ACC112 (cell line): ENCODE results near the gene GLT8D2.

Source experiments
- H2AFZ ChIP-seq: fragments of 200-600 bp; sonication (generic); one replicate; pipeline ENCODE4 v1.6.0; 2017; ENCODE audit warnings: antibody characterized with exemption, low read length; ENCODE audit not compliant: unreplicated experiment
- H3K27ac ChIP-seq: fragments of 200-600 bp; sonication (generic); 2 replicates; pipeline ENCODE4 v1.5.1; 2014; ENCODE audit warnings: low read depth, mild to moderate bottlenecking, antibody characterized with exemption, low read length, moderate library complexity
- H3K27me3 ChIP-seq: fragments of 200-600 bp; sonication (generic); 2 replicates; pipeline ENCODE4 v1.6.1; 2014; ENCODE audit warnings: mild to moderate bottlenecking, antibody characterized with exemption, low read length, moderate library complexity, mixed read lengths; ENCODE audit not compliant: insufficient read depth
- H3K36me3 ChIP-seq: fragments of 200-600 bp; sonication (generic); 2 replicates; pipeline ENCODE4 v1.6.1; 2016; ENCODE audit warnings: mild to moderate bottlenecking, antibody characterized with exemption, low read length, moderate library complexity, mixed read lengths; ENCODE audit not compliant: insufficient read depth
- H3K4me1 ChIP-seq: fragments of 200-600 bp; sonication (generic); one replicate; pipeline ENCODE4 v1.6.1; 2016; ENCODE audit warnings: low read length, mixed read lengths; ENCODE audit not compliant: insufficient read depth, unreplicated experiment, control insufficient read depth
- H3K4me3 ChIP-seq: fragments of 200-600 bp; sonication (generic); 2 replicates; pipeline ENCODE4 v1.5.1; 2014; ENCODE audit warnings: mild to moderate bottlenecking, low read depth, low read length
- H3K79me2 ChIP-seq: fragments of 200-600 bp; sonication (generic); one replicate; pipeline ENCODE4 v1.6.0; 2016; ENCODE audit warnings: low read length; ENCODE audit not compliant: control insufficient read depth, unreplicated experiment, insufficient read depth

GLT8D2 gene, protein sequence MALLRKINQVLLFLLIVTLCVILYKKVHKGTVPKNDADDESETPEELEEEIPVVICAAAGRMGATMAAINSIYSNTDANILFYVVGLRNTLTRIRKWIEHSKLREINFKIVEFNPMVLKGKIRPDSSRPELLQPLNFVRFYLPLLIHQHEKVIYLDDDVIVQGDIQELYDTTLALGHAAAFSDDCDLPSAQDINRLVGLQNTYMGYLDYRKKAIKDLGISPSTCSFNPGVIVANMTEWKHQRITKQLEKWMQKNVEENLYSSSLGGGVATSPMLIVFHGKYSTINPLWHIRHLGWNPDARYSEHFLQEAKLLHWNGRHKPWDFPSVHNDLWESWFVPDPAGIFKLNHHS

DNA sequence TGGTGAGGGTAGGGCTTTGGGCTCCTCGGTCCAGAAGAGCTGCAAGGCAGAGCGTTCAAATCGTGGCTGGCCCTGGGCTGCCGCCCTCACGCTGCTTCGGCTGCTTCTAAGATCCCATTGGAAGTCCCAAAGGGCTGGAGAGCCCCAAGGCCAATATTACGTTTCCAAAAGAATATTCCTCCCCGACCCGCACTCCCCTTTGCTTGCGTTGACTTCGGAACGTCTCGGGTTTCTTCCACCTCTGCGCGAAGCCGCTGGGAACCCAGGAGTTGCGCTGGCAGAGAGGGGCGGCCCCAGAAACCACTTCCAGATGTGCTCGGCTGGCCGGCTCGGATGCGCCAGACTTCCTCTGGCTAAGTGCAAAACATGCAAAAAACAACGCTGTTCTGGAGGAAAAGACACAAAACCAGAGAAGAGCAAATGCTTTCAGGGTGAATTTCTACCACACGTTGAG, at the start of gene GLT8D2:
Gene GLT8D2 (minus strand): TSS at position 285 of the 454 bp plus-strand sequence. CDS start 30,539 bp downstream, outside the sequence.
- Histone ChIP-seq H3K36me3 (no peaks in the 10 kb centered on the region), H3K27me3 (no peaks in the 10 kb centered on the region), H3K27ac (peak within 1 kb of the TSS; percentile 17), H3K4me3 (peak within 1 kb of the TSS; percentile 79), H3K4me1 (peaks cover 18% of the 10 kb centered on the region), H3K79me2 (peaks cover 10% of the 10 kb centered on the region), H2AFZ (peak within 1 kb of the TSS; percentile 35)

DNA sequence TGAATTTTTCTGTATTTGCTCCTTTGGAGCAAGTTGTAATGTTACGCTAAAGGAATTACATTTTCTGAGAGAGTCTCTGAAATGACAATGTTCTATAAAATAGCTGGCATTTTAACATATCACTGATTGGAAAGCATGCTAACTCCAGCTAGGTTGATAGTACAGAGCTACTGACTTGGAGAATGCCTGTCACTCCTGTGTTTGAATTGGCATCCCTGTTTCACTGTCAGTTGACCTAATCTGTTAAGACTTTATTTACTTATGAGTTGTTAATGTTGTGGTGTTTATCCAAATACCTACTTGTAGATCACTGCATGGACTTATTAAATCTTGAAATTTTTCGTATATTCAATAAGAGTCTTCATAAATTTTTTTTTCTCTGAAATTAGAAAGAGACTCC, 48.0 kb upstream of the GLT8D2 start:
- H3K4me1 ChIP-seq: peaks cover 5% of the 10 kb centered on the region
- no peaks in the 10 kb centered on the region for H3K27me3 ChIP-seq
- no peak overlapping the region for H3K27ac ChIP-seq
- H3K79me2 ChIP-seq: no peaks in the 10 kb centered on the region
- peaks cover 17% of the 10 kb centered on the region; the same call in 1 of the 2 replicates for H3K36me3 ChIP-seq
- H2AFZ ChIP-seq: no peak overlapping the region
- no peak overlapping the region for H3K4me3 ChIP-seq

DNA sequence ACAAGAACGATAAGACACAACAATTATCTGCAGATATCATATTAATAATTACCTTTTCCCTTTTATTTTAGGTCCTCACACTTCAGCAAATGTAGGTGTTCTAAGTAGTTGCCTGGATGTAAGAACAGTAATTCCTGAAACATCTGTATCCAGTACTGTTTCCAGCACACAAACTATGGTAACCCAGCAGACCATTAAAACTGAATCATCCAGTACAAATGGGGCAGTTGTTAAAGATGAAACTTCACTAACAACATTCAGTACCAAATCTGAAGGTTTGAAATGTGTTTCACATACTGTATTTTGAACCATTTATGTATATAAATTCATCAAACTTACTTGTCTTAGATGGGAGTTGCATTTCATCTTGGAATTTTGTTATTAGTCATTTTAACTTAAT, 45.3 kb upstream of the GLT8D2 start:
- Histone ChIP-seq H3K36me3 (peaks cover 17% of the 10 kb centered on the region; the same call in 1 of the 2 replicates), H2AFZ (peak overlapping the region; percentile 5), H3K27ac (no peak overlapping the region), H3K4me1 (peaks cover 5% of the 10 kb centered on the region), H3K4me3 (peak overlapping the region; percentile 33; the same call in 1 of the 2 replicates), H3K27me3 (no peaks in the 10 kb centered on the region), H3K79me2 (no peaks in the 10 kb centered on the region)

DNA sequence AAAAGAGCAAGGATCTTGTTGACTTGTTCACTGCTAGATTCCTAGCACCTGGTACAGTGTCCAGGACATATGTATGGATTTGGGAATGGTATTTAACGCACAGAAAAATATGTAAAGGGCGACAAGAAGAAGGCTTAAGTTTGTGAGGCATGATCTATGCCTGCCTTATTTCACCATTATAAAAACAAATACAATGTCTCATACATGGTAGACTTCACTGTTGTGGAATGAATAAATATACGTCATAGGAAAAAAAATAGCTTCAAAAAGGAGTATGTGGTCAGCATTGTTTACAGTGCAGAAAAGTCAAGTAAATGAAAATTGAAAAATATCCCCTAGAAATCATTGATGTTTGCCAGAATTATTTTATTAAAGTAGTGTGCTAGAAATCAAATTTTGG, 44.3 kb upstream of the GLT8D2 start:
- Histone ChIP-seq H2AFZ (no peak overlapping the region), H3K36me3 (peaks cover 13% of the 10 kb centered on the region; the same call in 1 of the 2 replicates), H3K4me1 (peaks cover 5% of the 10 kb centered on the region), H3K27me3 (no peaks in the 10 kb centered on the region), H3K27ac (no peak overlapping the region), H3K79me2 (no peaks in the 10 kb centered on the region), H3K4me3 (no peak overlapping the region)

DNA sequence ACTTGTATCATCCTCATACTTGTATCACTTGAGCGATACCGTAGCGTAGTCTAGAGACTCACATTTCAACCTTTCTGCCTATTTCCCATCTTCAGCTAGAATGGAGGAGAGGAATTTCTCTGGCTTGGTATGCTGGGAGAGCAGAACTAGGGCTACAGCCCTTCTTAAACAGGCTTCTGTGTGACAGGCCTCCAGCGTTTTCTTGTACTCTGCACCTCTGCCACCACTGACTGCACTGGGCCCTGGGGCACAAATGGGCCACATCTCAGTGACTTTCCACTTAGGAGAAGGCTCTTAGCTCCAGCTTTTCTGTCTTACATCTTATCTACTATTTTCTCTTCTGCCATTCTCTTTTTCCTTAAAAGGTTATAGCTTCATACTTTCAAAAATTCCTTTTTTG, 41.1 kb upstream of the GLT8D2 start:
- Histone ChIP-seq H3K4me3 (no peak overlapping the region), H3K27ac (no peak overlapping the region), H2AFZ (no peak overlapping the region), H3K4me1 (peaks cover 5% of the 10 kb centered on the region), H3K27me3 (no peaks in the 10 kb centered on the region), H3K36me3 (peaks cover 8% of the 10 kb centered on the region; the same call in 1 of the 2 replicates), H3K79me2 (no peaks in the 10 kb centered on the region)

DNA sequence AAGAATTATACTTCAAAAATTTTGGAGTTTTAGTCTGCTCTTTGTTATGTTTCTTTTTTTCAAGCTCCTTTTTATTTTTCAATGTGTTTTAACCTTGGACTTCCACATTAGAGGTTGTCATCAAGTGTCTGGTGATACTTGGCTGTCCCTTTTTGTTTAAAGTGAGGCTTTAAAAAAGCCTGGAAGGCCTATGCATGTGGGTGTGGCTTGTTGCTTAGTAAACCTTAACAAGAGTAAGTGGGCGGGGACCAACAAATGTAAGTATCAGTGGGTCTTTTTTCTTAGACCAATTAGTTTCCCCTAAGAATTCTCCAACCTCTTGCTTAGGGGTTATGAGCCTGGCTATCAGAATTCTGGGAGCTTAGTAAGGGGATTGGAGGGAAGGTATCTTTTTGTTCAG, 40.7 kb upstream of the GLT8D2 start:
- H3K27ac ChIP-seq: no peak overlapping the region
- H3K79me2 ChIP-seq: no peaks in the 10 kb centered on the region
- no peaks in the 10 kb centered on the region for H3K27me3 ChIP-seq
- H2AFZ ChIP-seq: no peak overlapping the region
- peaks cover 5% of the 10 kb centered on the region for H3K4me1 ChIP-seq
- no peak overlapping the region for H3K4me3 ChIP-seq
- H3K36me3 ChIP-seq: peaks cover 8% of the 10 kb centered on the region; the same call in 1 of the 2 replicates

DNA sequence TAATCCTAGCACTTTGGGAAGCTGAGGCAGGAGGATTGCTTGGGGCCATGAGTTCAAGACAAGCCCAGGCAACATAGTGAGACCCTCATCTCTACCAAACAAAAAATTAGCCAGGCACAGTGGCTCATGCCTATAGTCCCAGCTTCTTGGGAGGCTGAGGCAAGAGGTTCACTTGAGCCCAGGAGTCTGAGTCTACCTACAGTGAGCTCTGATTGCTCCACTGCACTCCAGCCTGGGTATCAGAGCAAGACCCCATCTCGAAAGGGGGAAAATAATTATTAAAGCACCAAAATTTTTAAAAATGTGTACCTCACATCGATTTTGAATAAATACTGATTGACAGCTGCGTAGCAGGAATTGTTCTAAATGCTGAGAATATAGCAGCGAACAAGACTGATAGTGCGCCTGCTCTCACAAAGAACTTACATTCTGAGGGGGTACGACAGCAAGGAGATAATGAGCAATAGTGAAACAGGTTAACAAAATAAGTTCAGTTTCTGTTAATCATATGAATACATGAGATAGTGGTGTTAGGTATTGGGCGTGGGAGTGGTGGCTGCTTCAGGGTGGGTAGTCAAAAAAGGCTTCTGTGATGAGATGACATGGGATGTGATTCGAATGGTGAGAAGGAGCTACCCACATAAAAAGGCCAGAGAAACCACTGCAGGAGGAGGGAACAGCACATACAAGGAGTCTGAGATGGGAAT, 33.9 kb upstream of the GLT8D2 start:
- H3K36me3 ChIP-seq: peaks cover 19% of the 10 kb centered on the region
- H3K27me3 ChIP-seq: no peaks in the 10 kb centered on the region
- H3K27ac ChIP-seq: no peak overlapping the region
- no peaks in the 10 kb centered on the region for H3K79me2 ChIP-seq
- H2AFZ ChIP-seq: no peak overlapping the region
- no peak overlapping the region for H3K4me3 ChIP-seq
- no peaks in the 10 kb centered on the region for H3K4me1 ChIP-seq

DNA sequence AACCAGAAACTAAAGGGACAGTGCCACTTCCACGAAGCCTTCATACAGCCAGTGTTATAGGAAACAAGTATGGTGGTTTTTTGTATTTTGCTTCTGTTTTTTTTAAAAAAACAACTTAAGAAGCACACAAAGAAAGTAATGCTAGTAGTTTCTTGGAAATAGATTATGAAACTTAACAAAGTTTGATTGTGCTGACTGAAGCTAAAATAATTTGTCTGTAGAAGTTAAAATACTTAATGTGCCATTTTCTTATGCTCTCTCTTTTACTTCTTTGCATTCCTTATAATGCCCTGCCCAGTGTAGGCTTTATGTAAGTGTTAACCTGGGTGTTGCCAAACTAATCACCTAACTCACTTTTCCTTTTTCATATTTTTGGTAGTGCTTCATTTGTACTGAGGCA, 30.8 kb upstream of the GLT8D2 start:
- no peaks in the 10 kb centered on the region for H3K79me2 ChIP-seq
- no peak overlapping the region for H3K27ac ChIP-seq
- H3K4me1 ChIP-seq: no peaks in the 10 kb centered on the region
- no peak overlapping the region for H3K4me3 ChIP-seq
- peaks cover 18% of the 10 kb centered on the region for H3K36me3 ChIP-seq
- no peak overlapping the region for H2AFZ ChIP-seq
- H3K27me3 ChIP-seq: no peaks in the 10 kb centered on the region

DNA sequence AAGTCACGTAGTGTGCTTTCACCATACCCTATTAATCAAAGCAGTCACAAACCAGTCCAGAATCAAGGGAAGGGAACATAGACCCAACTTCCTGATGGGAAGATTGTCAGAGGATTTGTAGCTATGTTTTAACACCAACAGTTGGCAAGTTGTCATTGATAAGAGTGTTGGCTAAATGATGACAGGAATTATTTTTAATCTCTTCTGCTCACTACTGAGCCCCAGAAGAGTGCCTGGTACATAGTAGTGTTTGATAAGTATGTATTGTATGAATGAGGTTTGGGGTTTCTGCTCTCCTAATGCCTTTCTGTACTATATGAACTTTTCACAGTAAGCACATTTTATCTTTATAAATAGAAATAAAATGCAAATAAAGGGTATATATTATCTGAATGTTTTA, 29.0 kb upstream of the GLT8D2 start:
- H3K36me3 ChIP-seq: peaks cover 18% of the 10 kb centered on the region

DNA sequence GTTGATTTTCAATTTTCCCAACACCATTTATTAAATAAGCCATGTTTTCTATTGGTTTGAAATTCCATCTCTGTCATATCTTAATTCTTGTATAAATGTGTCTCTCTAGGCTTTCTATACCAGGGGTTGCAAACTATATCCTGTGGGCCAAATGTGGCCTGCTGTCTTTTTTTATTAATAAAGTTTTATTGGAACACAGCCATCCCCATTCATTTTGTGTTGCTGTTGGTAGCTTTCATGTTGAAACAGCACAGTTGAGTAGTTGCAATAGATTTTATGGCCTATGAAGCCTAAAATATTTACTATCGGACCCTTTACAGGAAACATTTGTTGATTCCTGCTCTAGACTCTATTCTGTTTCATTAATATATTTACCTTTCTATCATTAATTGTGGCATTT, 23.7 kb upstream of the GLT8D2 start:
- Histone ChIP-seq H3K36me3 (peaks cover 7% of the 10 kb centered on the region; the same call in 1 of the 2 replicates), H3K79me2 (no peaks in the 10 kb centered on the region), H3K27ac (no peak overlapping the region), H3K4me1 (no peaks in the 10 kb centered on the region), H2AFZ (no peak overlapping the region), H3K4me3 (no peak overlapping the region), H3K27me3 (no peaks in the 10 kb centered on the region)

More for the DNA sequence above, 29.0 kb upstream of the GLT8D2 start:
- Histone ChIP-seq H3K27ac (no peak overlapping the region), H3K4me1 (no peaks in the 10 kb centered on the region), H3K79me2 (no peaks in the 10 kb centered on the region), H3K4me3 (no peak overlapping the region), H3K27me3 (no peaks in the 10 kb centered on the region), H2AFZ (no peak overlapping the region)
